Testis (tissue), 3 donors: Measurements from ENCODE around the gene FIBCD1. TPM values are rescaled to one million over a fixed set of nuclear protein-coding genes. Genes with fewer than 3 reads are reported as not detected.

Source experiments
- DNase-seq: peaks from one replicate; pipeline ENCODE4 v3.0.0-alpha.2; 2019
- H3K27ac ChIP-seq, 2 donors: fragments of 200-600 bp; sonication (generic); one replicate each; pipeline ENCODE4 v1.5.1; 2019
- H3K27me3 ChIP-seq: fragments of 200-600 bp; sonication (generic); one replicate; pipeline ENCODE4 v1.5.1; 2019
- H3K36me3 ChIP-seq: fragments of 200-600 bp; sonication (generic); one replicate; pipeline ENCODE4 v1.5.1; 2017; ENCODE audit warnings: low read depth; ENCODE audit errors: missing control alignments
- H3K4me1 ChIP-seq: fragments of 200-600 bp; sonication (generic); one replicate; pipeline ENCODE4 v1.5.1; 2019
- H3K4me3 ChIP-seq, 2 donors: fragments of 200-600 bp; sonication (generic); one replicate each; pipeline ENCODE4 v1.5.1; 2017 to 2019
- H3K9me3 ChIP-seq: fragments of 200-600 bp; sonication (generic); one replicate; pipeline ENCODE4 v1.5.1; 2017
- CTCF ChIP-seq, 3 experiments: fragments of 450-650 bp in 2 of 3; fragments of 200-600 bp in 1 of 3; sonication (generic) in 1 of 3; IDR thresholded peaks; one replicate each; pipeline ENCODE4 v1.5.1; 2016 to 2019; ENCODE audit warnings: antibody characterized with exemption in 3 of 3, mild to moderate bottlenecking in 2 of 3, moderate library complexity in 1 of 3
- POLR2A ChIP-seq: fragments of 450-650 bp; IDR thresholded peaks from one replicate; pipeline ENCODE4 v1.6.1; 2017; ENCODE audit warnings: antibody characterized with exemption, mild to moderate bottlenecking, moderate library complexity
- WGBS, 2 donors: methylation state at CpG; one replicate each; pipeline ENCODE4 v1.1.5; 2018; 5-methylcytosine and 5-hydroxymethylcytosine counted together
- intact Hi-C: fragments of 100-400 bp; cut with DNase I; formaldehyde crosslinking; loops from one replicate; pipeline ENCODE4 v1.15.1; 2023; ENCODE audit warnings: low total_unique reads
- polyA plus RNA-seq: library from polyadenylated mRNA; stranded (reverse); fragments of 350-450 nt; fragmentation: Illumina TruSeq; extraction: RNeasy Lipid Tissue Mini Kit (QIAGEN cat#74804); gene quantifications from one replicate; pipeline ENCODE4 v1.2.3, GENCODE V29; 2014; ENCODE audit warnings: low read depth, low replicate concordance; ENCODE audit not compliant: insufficient read depth
- total RNA-seq, 2 donors: library from RNA; depleted of rRNA; stranded (reverse); fragments of >200 nt; gene quantifications; one replicate each; pipeline ENCODE4 v1.2.3, GENCODE V29; 2016

The FIBCD1 gene
- total and polyA plus RNA-seq, 3 donors from 2014 or later = 20.8 to 33.5 (median 29.1) TPM

GRCh38 chr9:130888146-130888885 is 50.7 kb downstream of the FIBCD1 start:
- no peak for TF ChIP-seq CTCF (IDR thresholded peaks at IDR 0.05)
- no peak for TF ChIP-seq POLR2A
- intact Hi-C loops = no loop called here
- no peaks in the 10 kb centered on the region for H3K36me3 ChIP-seq
- no peaks in the 10 kb centered on the region for H3K27me3 ChIP-seq
- peaks cover 19% of the 10 kb centered on the region for H3K4me1 ChIP-seq
- DNase-seq = no peak
- H3K4me3 ChIP-seq = no peak overlapping the region
- WGBS, 2 donors = 91 to 92% methylated on average over 9 to 22 of the region's 22 CpGs
- H3K27ac ChIP-seq = no peak overlapping the region
- H3K9me3 ChIP-seq = no peaks in the 10 kb centered on the region

GRCh38 chr9:130887494-130888144 is 51.4 kb downstream of the FIBCD1 start:
- H3K9me3 ChIP-seq = no peaks in the 10 kb centered on the region
- TF ChIP-seq POLR2A (no peak), CTCF (IDR thresholded peaks at IDR 0.05) (no peak)
- H3K4me3 ChIP-seq = no peak overlapping the region
- H3K27ac ChIP-seq = no peak overlapping the region
- H3K27me3 ChIP-seq = no peaks in the 10 kb centered on the region
- intact Hi-C loops = no loop called here
- no peak for DNase-seq
- H3K4me1 ChIP-seq = peaks cover 12% of the 10 kb centered on the region
- no peaks in the 10 kb centered on the region for H3K36me3 ChIP-seq
- 92 to 94% methylated on average over 15 to 25 of the region's 25 CpGs for WGBS, 2 donors

- TF ChIP-seq POLR2A (no peak), CTCF (IDR thresholded peaks at IDR 0.05) (no peak)
- intact Hi-C loops = no loop called here
- Histone ChIP-seq H3K4me3 (no peak overlapping the region), H3K9me3 (no peaks in the 10 kb centered on the region), H3K27ac (no peak overlapping the region), H3K36me3 (no peaks in the 10 kb centered on the region), H3K4me1 (peaks cover 11% of the 10 kb centered on the region), H3K27me3 (no peaks in the 10 kb centered on the region)
- no peak for DNase-seq
- WGBS, 2 donors = 87 to 88% methylated on average over 20 to 23 of the region's 23 CpGs
Measured at GRCh38 chr9:130886981-130887380, 52.1 kb downstream of the FIBCD1 start.

- 81 to 82% methylated on average over 21 to 35 of the region's 35 CpGs for WGBS, 2 donors
- H3K27me3 ChIP-seq = no peaks in the 10 kb centered on the region
- H3K27ac ChIP-seq = no peak overlapping the region
- peaks cover 5% of the 10 kb centered on the region for H3K4me1 ChIP-seq
- TF ChIP-seq CTCF (IDR thresholded peaks at IDR 0.05) = no peak
- no peak for TF ChIP-seq POLR2A
- H3K4me3 ChIP-seq = no peak overlapping the region
- no peaks in the 10 kb centered on the region for H3K9me3 ChIP-seq
- H3K36me3 ChIP-seq = no peaks in the 10 kb centered on the region
- intact Hi-C loops = no loop called here
- no peak for DNase-seq
Measured at GRCh38 chr9:130885484-130886375, 53.3 kb downstream of the FIBCD1 start.
